Panc1 (cell line): ENCODE measurements around the gene SLC5A6.

ENCODE experiments used
- POLR2AphosphoS5 ChIP-seq: IDR thresholded peaks from 2 replicates; pipeline ENCODE4 v1.6.1; 2012; ENCODE audit warnings: mild to moderate bottlenecking, low read depth, low read length, moderate library complexity
- SIN3A ChIP-seq: IDR thresholded peaks from 2 replicates; pipeline ENCODE4 v1.6.1; 2012; ENCODE audit warnings: low read depth, mild to moderate bottlenecking, low read length, moderate library complexity, borderline replicate concordance; ENCODE audit not compliant: insufficient read depth
- TCF7L2 ChIP-seq: IDR thresholded peaks from 2 replicates; pipeline ENCODE4 v1.6.1; 2011; ENCODE audit warnings: mild to moderate bottlenecking, low read depth, low read length, inconsistent platforms
- TF ChIP-seq, protein P1 (sequence below): fragments of 450-650 bp; IDR thresholded peaks from 2 replicates; pipeline ENCODE4 v1.5.1; 2017; ENCODE audit warnings: mild to moderate bottlenecking
- TF ChIP-seq, protein P2 (sequence below), 2 experiments: IDR thresholded peaks; 2 replicates each; pipeline ENCODE4 v1.6.1; 2011 to 2012; ENCODE audit warnings: low read depth in 2 of 2, control low read depth in 1 of 2, low read length in 1 of 2, mild to moderate bottlenecking in 1 of 2, moderate library complexity in 1 of 2; ENCODE audit not compliant: insufficient read depth in 1 of 2

DNA sequence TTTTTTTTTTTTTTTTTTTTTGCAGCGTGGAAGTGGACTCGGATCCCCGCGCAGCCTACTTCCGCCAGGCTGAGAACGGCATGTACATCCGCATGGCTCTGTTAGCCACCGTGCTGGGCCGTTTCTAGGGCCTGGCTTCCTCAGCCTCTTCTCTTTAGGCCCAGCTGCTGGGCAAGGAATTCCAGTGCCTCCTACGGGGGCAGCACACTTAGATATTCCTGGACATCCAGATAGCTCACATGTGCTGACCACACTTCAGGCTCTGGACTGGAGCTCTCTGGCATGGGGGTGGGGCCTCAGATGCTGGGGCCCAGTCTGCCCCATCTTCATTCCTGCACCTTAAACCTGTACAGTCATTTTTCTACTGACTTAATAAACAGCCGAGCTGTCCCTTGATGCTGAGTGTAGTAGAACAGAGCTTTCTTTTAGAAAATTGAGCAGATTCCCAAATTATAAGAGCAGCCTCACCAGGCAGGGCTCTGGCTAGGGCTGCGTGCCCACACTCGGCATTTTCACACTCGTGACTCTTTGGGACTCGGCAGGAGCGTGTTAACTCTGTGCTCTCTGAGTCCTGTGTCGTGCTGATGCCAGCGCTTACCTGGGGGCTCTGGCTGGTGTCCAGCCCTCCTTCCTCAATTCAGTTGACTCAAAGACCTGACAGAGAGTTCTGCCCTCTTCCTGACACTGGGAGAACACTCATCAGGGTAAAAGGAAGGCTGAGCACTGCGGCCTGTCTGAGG, 31.5 kb upstream of the SLC5A6 start:
- TF ChIP-seq, protein P1, sequence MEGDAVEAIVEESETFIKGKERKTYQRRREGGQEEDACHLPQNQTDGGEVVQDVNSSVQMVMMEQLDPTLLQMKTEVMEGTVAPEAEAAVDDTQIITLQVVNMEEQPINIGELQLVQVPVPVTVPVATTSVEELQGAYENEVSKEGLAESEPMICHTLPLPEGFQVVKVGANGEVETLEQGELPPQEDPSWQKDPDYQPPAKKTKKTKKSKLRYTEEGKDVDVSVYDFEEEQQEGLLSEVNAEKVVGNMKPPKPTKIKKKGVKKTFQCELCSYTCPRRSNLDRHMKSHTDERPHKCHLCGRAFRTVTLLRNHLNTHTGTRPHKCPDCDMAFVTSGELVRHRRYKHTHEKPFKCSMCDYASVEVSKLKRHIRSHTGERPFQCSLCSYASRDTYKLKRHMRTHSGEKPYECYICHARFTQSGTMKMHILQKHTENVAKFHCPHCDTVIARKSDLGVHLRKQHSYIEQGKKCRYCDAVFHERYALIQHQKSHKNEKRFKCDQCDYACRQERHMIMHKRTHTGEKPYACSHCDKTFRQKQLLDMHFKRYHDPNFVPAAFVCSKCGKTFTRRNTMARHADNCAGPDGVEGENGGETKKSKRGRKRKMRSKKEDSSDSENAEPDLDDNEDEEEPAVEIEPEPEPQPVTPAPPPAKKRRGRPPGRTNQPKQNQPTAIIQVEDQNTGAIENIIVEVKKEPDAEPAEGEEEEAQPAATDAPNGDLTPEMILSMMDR: no peak
- TF ChIP-seq POLR2AphosphoS5: no peak
- TF ChIP-seq, protein P2, sequence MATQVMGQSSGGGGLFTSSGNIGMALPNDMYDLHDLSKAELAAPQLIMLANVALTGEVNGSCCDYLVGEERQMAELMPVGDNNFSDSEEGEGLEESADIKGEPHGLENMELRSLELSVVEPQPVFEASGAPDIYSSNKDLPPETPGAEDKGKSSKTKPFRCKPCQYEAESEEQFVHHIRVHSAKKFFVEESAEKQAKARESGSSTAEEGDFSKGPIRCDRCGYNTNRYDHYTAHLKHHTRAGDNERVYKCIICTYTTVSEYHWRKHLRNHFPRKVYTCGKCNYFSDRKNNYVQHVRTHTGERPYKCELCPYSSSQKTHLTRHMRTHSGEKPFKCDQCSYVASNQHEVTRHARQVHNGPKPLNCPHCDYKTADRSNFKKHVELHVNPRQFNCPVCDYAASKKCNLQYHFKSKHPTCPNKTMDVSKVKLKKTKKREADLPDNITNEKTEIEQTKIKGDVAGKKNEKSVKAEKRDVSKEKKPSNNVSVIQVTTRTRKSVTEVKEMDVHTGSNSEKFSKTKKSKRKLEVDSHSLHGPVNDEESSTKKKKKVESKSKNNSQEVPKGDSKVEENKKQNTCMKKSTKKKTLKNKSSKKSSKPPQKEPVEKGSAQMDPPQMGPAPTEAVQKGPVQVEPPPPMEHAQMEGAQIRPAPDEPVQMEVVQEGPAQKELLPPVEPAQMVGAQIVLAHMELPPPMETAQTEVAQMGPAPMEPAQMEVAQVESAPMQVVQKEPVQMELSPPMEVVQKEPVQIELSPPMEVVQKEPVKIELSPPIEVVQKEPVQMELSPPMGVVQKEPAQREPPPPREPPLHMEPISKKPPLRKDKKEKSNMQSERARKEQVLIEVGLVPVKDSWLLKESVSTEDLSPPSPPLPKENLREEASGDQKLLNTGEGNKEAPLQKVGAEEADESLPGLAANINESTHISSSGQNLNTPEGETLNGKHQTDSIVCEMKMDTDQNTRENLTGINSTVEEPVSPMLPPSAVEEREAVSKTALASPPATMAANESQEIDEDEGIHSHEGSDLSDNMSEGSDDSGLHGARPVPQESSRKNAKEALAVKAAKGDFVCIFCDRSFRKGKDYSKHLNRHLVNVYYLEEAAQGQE (IDR thresholded peaks at IDR 0.05; ENCODE audit: insufficient read depth in 1 of 2, low read depth in 2 of 2, low read length in 1 of 2): no peak
- no peak for TF ChIP-seq SIN3A
- TF ChIP-seq TCF7L2: no peak
